SK-N-MC (cell line): ENCODE results near the gene CBFB.
A peak's percentile ranks its signal among the peaks of the same experiment; 100 is the strongest.

Source experiments
- DNase-seq: peaks from one replicate; pipeline ENCODE4 v3.0.0-alpha.2; 2011; ENCODE audit warnings: low read depth, low spot score
- H3K27ac ChIP-seq: fragments of 200-600 bp; sonication (generic); 2 replicates; pipeline ENCODE4 v1.5.1; 2016; ENCODE audit warnings: mixed run types
- H3K36me3 ChIP-seq: fragments of 200-600 bp; sonication (generic); 2 replicates; pipeline ENCODE4 v1.6.1; 2017; ENCODE audit warnings: antibody characterized with exemption, low read length, mixed read lengths; ENCODE audit not compliant: insufficient read depth
- H3K4me3 ChIP-seq: fragments of 200-600 bp; sonication (generic); 2 replicates; pipeline ENCODE4 v1.5.1; 2016
- H3K9ac ChIP-seq: fragments of 200-600 bp; sonication (generic); 2 replicates; pipeline ENCODE4 v1.8.0; 2017; ENCODE audit warnings: mixed run types, mixed read lengths; ENCODE audit not compliant: insufficient read length
- H3K9me3 ChIP-seq: fragments of 200-600 bp; sonication (generic); 2 replicates; pipeline ENCODE4 v1.6.1; 2017; ENCODE audit warnings: low read depth, mild to moderate bottlenecking, antibody characterized with exemption, low read length, moderate library complexity, mixed read lengths
- EZH2 ChIP-seq: fragments of 200-600 bp; sonication (generic); IDR thresholded peaks from one replicate; pipeline ENCODE4 v1.6.1; 2017; ENCODE audit warnings: antibody characterized with exemption
- FOXP2 ChIP-seq: optimal IDR thresholded peaks from 2 replicates; pipeline ENCODE3; 2011; ENCODE audit warnings: mild to moderate bottlenecking, moderate library complexity; ENCODE audit not compliant: insufficient read depth; ENCODE audit errors: extremely low read length, control extremely low read depth
- POLR2AphosphoS5 ChIP-seq: IDR thresholded peaks from 2 replicates; pipeline ENCODE4 v1.6.1; 2012; ENCODE audit warnings: mild to moderate bottlenecking, low read depth, low read length, borderline replicate concordance

CBFB gene

GRCh38 chr16:67087803-67088202, 58.9 kb downstream of the CBFB start:
- H3K4me3 ChIP-seq = no peak overlapping the region
- TF ChIP-seq POLR2AphosphoS5 = no peak
- no peak for TF ChIP-seq EZH2
- TF ChIP-seq FOXP2 = no peak
- peak overlapping the region; percentile 50; the same call in 1 of the 2 replicates for H3K27ac ChIP-seq
- no peak for DNase-seq
- no peaks in the 10 kb centered on the region; the same call in 1 of the 2 replicates for H3K36me3 ChIP-seq
- H3K9me3 ChIP-seq = no peaks in the 10 kb centered on the region
- no peak overlapping the region for H3K9ac ChIP-seq

- H3K27ac ChIP-seq = peak overlapping the region; percentile 54; the same call in 1 of the 2 replicates
Observed at GRCh38 chr16:67088551-67088950, 59.6 kb downstream of the CBFB start.

GRCh38 chr16:67089101-67089500, 60.2 kb downstream of the CBFB start:
- no peak for DNase-seq
- Histone ChIP-seq H3K36me3 (no peaks in the 10 kb centered on the region), H3K9me3 (no peaks in the 10 kb centered on the region), H3K27ac (peak overlapping the region; percentile 54; the same call in 1 of the 2 replicates), H3K9ac (no peak overlapping the region), H3K4me3 (no peak overlapping the region)
- TF ChIP-seq FOXP2 (no peak), POLR2AphosphoS5 (no peak), EZH2 (no peak)

More at GRCh38 chr16:67088551-67088950, 59.6 kb downstream of the CBFB start:
- DNase-seq = no peak
- H3K4me3 ChIP-seq = no peak overlapping the region
- TF ChIP-seq POLR2AphosphoS5 = no peak
- TF ChIP-seq FOXP2 = no peak
- TF ChIP-seq EZH2 = no peak
- no peaks in the 10 kb centered on the region for H3K9me3 ChIP-seq
- no peak overlapping the region for H3K9ac ChIP-seq
- H3K36me3 ChIP-seq = no peaks in the 10 kb centered on the region

GRCh38 chr16:67091906-67092566, 63.1 kb downstream of the CBFB start:
- H3K9me3 ChIP-seq = no peaks in the 10 kb centered on the region
- no peak overlapping the region for H3K4me3 ChIP-seq
- H3K27ac ChIP-seq = no peak overlapping the region
- no peak for TF ChIP-seq FOXP2
- TF ChIP-seq POLR2AphosphoS5 = no peak
- TF ChIP-seq EZH2 = no peak
- DNase-seq = no peak
- no peak overlapping the region for H3K9ac ChIP-seq
- 0 out of 2 replicates have a peak, but pooled peaks cover 3% of the 10 kb centered on the region for H3K36me3 ChIP-seq

- TF ChIP-seq POLR2AphosphoS5 (no peak), FOXP2 (no peak), EZH2 (no peak)
Observed at GRCh38 chr16:67093098-67093726, 64.3 kb downstream of the CBFB start.

GRCh38 chr16:67098599-67098998, 69.7 kb downstream of the CBFB start:
- peaks cover 8% of the 10 kb centered on the region; the same call in 1 of the 2 replicates for H3K36me3 ChIP-seq
- H3K27ac ChIP-seq = no peak overlapping the region
- no peak overlapping the region for H3K4me3 ChIP-seq
- H3K9ac ChIP-seq = no peak overlapping the region
- DNase-seq = no peak
- no peaks in the 10 kb centered on the region for H3K9me3 ChIP-seq
- TF ChIP-seq EZH2 (no peak), FOXP2 (no peak), POLR2AphosphoS5 (no peak)

More at GRCh38 chr16:67093098-67093726, 64.3 kb downstream of the CBFB start:
- H3K9ac ChIP-seq = no peak overlapping the region
- no peak overlapping the region for H3K27ac ChIP-seq
- H3K36me3 ChIP-seq = 0 out of 2 replicates have a peak, but pooled peaks cover 3% of the 10 kb centered on the region
- DNase-seq = no peak
- no peaks in the 10 kb centered on the region for H3K9me3 ChIP-seq
- H3K4me3 ChIP-seq = no peak overlapping the region

GRCh38 chr16:67100569-67101310, 71.8 kb downstream of the CBFB start:
- Histone ChIP-seq H3K9me3 (no peaks in the 10 kb centered on the region), H3K36me3 (peaks cover 5% of the 10 kb centered on the region; the same call in 1 of the 2 replicates), H3K4me3 (no peak overlapping the region), H3K9ac (no peak overlapping the region), H3K27ac (no peak overlapping the region)
- DNase-seq = no peak
- TF ChIP-seq EZH2 = no peak
- no peak for TF ChIP-seq FOXP2
- no peak for TF ChIP-seq POLR2AphosphoS5
